ENCODE data around the gene SIGLEC11.

- TF ChIP-seq CTCF (IDR thresholded peaks at IDR 0.05; ENCODE audit: low read length) (no peak), EZH2 (IDR thresholded peaks at IDR 0.05; ENCODE audit: borderline replicate concordance, low read length) (no peak)
These were observed 39.3 kb upstream of the SIGLEC11 start for GRCh38 chr19:50000038-50000840.

Data from OCI-LY1 (cell line).